ENCODE results near the gene DCXR.

GRCh38 chr17:82080789-82081464, 43.4 kb upstream of the DCXR start:
- TF ChIP-seq, protein P1, sequence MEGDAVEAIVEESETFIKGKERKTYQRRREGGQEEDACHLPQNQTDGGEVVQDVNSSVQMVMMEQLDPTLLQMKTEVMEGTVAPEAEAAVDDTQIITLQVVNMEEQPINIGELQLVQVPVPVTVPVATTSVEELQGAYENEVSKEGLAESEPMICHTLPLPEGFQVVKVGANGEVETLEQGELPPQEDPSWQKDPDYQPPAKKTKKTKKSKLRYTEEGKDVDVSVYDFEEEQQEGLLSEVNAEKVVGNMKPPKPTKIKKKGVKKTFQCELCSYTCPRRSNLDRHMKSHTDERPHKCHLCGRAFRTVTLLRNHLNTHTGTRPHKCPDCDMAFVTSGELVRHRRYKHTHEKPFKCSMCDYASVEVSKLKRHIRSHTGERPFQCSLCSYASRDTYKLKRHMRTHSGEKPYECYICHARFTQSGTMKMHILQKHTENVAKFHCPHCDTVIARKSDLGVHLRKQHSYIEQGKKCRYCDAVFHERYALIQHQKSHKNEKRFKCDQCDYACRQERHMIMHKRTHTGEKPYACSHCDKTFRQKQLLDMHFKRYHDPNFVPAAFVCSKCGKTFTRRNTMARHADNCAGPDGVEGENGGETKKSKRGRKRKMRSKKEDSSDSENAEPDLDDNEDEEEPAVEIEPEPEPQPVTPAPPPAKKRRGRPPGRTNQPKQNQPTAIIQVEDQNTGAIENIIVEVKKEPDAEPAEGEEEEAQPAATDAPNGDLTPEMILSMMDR (conservative IDR thresholded peaks at IDR 0.05; ENCODE audit: low read depth, low read length), result no peak
- no peak for TF ChIP-seq EZH2 (IDR thresholded peaks at IDR 0.05; ENCODE audit: borderline replicate concordance, low read depth, low read length, poor library complexity, severe bottlenecking)

Measured in A673 (cell line).